HepG2 (cell line): ENCODE results near the gene CPED1. TPM values are rescaled to one million over a fixed set of nuclear protein-coding genes. Genes with fewer than 3 reads are reported as not detected.

Source experiments
- ATAC-seq: fragments of 200-7000 bp; cut with Tn5 transposase; 3 replicates; pipeline ENCODE4 v1.9.1; 2020; ENCODE audit warnings: mild to moderate bottlenecking, moderate library complexity
- BruUV-seq: library from RNA; stranded (reverse); fragments of 400-500 nt; replicated peaks from 2 replicates; lab custom pipeline; 2021; lab: Mats Ljungman, UMichigan
- CTCF ChIA-PET: fragments of 300-600 bp; formaldehyde crosslinking; extraction: SDS; loops from one replicate; lab custom pipeline; 2021; ENCODE audit warnings: low total read pairs, inconsistent platforms, low intra/inter-chr PET ratio; lab: Yijun Ruan, JAX
- POLR2A ChIA-PET: fragments of 350-600 bp; sonication (Branson Sonifier 250); formaldehyde crosslinking; loops from one replicate; lab custom pipeline; 2020; ENCODE audit warnings: antibody characterized with exemption, inconsistent platforms; lab: Yijun Ruan, JAX
- DNase-seq: peaks from one replicate; pipeline ENCODE4 v3.0.0-alpha.2; 2015; ENCODE audit warnings: low spot score
- FAIRE-seq: peaks from 3 replicates; lab custom pipeline; 2011; peaks lifted over from hg19 to GRCh38; lab: Jason Lieb, UNC
- H2AFZ ChIP-seq: one replicate; pipeline ENCODE4 v1.6.1; 2011; ENCODE audit warnings: low read length, inconsistent platforms
- H3K27ac ChIP-seq: fragments of 300-600 bp; 3 replicates; pipeline ENCODE4 v1.8.0; 2011; ENCODE audit warnings: mixed run types, mild to moderate bottlenecking, mixed read lengths, low read length, inconsistent platforms; ENCODE audit not compliant: insufficient read depth; ENCODE audit errors: extremely low read length
- H3K27me3 ChIP-seq, 2 experiments: fragments of 200-600 bp in 1 of 2; 2 replicates in 1 of 2; 3 replicates in 1 of 2; pipeline versions ENCODE4 v1.6.0 to v1.8.0; 2011; ENCODE audit warnings: low read length in 2 of 2, mild to moderate bottlenecking in 2 of 2, moderate library complexity in 2 of 2, inconsistent platforms in 1 of 2; ENCODE audit not compliant: insufficient read depth in 2 of 2, control insufficient read depth in 1 of 2
- H3K36me3 ChIP-seq, 2 experiments: fragments of 200-600 bp in 1 of 2; replicated peaks in 1 of 2; 2 replicates in 1 of 2; 3 replicates in 1 of 2; pipeline versions ENCODE4 v1.5.1 to v1.8.0; 2011; ENCODE audit warnings: low read length in 2 of 2, inconsistent platforms in 1 of 2; ENCODE audit not compliant: insufficient read depth in 2 of 2, control insufficient read depth in 1 of 2
- H3K4me1 ChIP-seq: 2 replicates; pipeline ENCODE4 v1.5.1; 2012; ENCODE audit warnings: low read length, inconsistent platforms; ENCODE audit not compliant: insufficient read depth
- H3K4me2 ChIP-seq: 2 replicates; pipeline ENCODE4 v1.6.0; 2011; ENCODE audit warnings: low read depth, low read length, inconsistent platforms
- H3K4me3 ChIP-seq, 3 experiments: fragments of 200-600 bp in 1 of 3; sonication (generic), shearing (Covaris generic) in 1 of 3; replicated peaks in 1 of 3; 2 replicates each; pipeline ENCODE4 v1.5.1; 2011 to 2016; ENCODE audit warnings: low read length in 3 of 3, inconsistent platforms in 2 of 3, low read depth in 2 of 3, mild to moderate bottlenecking in 2 of 3, control low read depth in 1 of 3, mixed read lengths in 1 of 3; ENCODE audit not compliant: insufficient read depth in 1 of 3
- H3K79me2 ChIP-seq: one replicate; pipeline ENCODE4 v1.6.1; 2011; ENCODE audit warnings: low read length, inconsistent platforms; ENCODE audit not compliant: insufficient read depth
- H3K9ac ChIP-seq: 2 replicates; pipeline ENCODE4 v1.6.0; 2011; ENCODE audit warnings: mild to moderate bottlenecking, low read depth, low read length, inconsistent platforms; ENCODE audit not compliant: insufficient read depth
- H3K9me3 ChIP-seq: 2 replicates; pipeline ENCODE4 v1.5.1; 2012; ENCODE audit warnings: mild to moderate bottlenecking, low read length
- H4K20me1 ChIP-seq: 2 replicates; pipeline ENCODE4 v1.6.0; 2011; ENCODE audit warnings: inconsistent platforms, mild to moderate bottlenecking, low read length, moderate library complexity; ENCODE audit not compliant: insufficient read depth
- CAMTA2 ChIP-seq: sonication (generic); formaldehyde crosslinking; IDR thresholded peaks from 2 replicates; pipeline ENCODE4 v1.4.0; 2020; ENCODE audit warnings: mild to moderate bottlenecking, missing genetic modification reagents, borderline replicate concordance
- CEBPB ChIP-seq: IDR thresholded peaks from 2 replicates; pipeline ENCODE4 v1.6.1; 2011; ENCODE audit warnings: low read depth, low read length, improper control_type of control experiment, borderline replicate concordance
- GTF3A ChIP-seq: sonication (generic); formaldehyde crosslinking; conservative IDR thresholded peaks from 2 replicates; pipeline ENCODE4 v1.4.0; 2020; ENCODE audit warnings: mild to moderate bottlenecking, missing genetic modification reagents
- IRF1 ChIP-seq: sonication (generic); formaldehyde crosslinking; IDR thresholded peaks from 2 replicates; pipeline ENCODE4 v1.4.0; 2020; ENCODE audit warnings: low read depth, mild to moderate bottlenecking, missing genetic modification reagents
- ZNF510 ChIP-seq: sonication (generic); formaldehyde crosslinking; IDR thresholded peaks from 2 replicates; pipeline ENCODE4 v1.4.0; 2020; ENCODE audit warnings: low read depth, mild to moderate bottlenecking, missing genetic modification reagents
- ZNF570 ChIP-seq: sonication (generic); formaldehyde crosslinking; IDR thresholded peaks from 2 replicates; pipeline ENCODE4 v1.4.0; 2020; ENCODE audit warnings: mild to moderate bottlenecking, missing genetic modification reagents, borderline replicate concordance
- ZNF629 ChIP-seq: sonication (generic); formaldehyde crosslinking; conservative IDR thresholded peaks from 2 replicates; pipeline ENCODE4 v1.5.0; 2020; ENCODE audit warnings: missing genetic modification reagents
- ZNF691 ChIP-seq: sonication (generic); formaldehyde crosslinking; IDR thresholded peaks from 2 replicates; pipeline ENCODE4 v1.4.0; 2020; ENCODE audit warnings: missing genetic modification reagents, low read depth, mild to moderate bottlenecking, borderline replicate concordance
- WGBS: methylation state at CpG from one replicate; pipeline ENCODE4 v1.1.6; 2017; ENCODE audit warnings: low lambda C conversion rate; 5-methylcytosine and 5-hydroxymethylcytosine counted together
- in situ Hi-C: cut with HindIII; loops from 2 replicates; pipeline ENCODE4 v1.10.0; 2017; ENCODE audit warnings: low pct_unique_long_range_greater_than_20kb; ENCODE audit not compliant: extremely low pct_ligation_motif_present
- intact Hi-C: fragments of 100-400 bp; cut with micrococcal nuclease; formaldehyde crosslinking; loops from one replicate; pipeline ENCODE4 v1.10.0; 2022; ENCODE audit not compliant: unreplicated experiment
- polyA plus RNA-seq, 8 experiments: library from polyadenylated mRNA; depleted of rRNA in 3 of 8; stranded (reverse) in 7 of 8; unstranded in 1 of 8; fragments of >200 nt; fragmentation: Illumina TruSeq in 4 of 8; extraction: Trizol in 4 of 8; gene quantifications; 2 replicates each; pipeline versions ENCODE4 v1.2.1 to v1.2.3, GENCODE V29; 2011 to 2016; ENCODE audit warnings: low read depth in 4 of 8, missing spikeins in 1 of 8, mixed read lengths in 1 of 8; ENCODE audit not compliant: insufficient read depth in 1 of 8
- total RNA-seq, 5 experiments: library from RNA; depleted of rRNA; stranded (reverse); fragments of >200 nt; fragmentation: Illumina TruSeq; extraction: Trizol; gene quantifications; 2 replicates each; pipeline ENCODE4 v1.2.3, GENCODE V29; 2016; ENCODE audit warnings: low read depth in 1 of 5

The CPED1 gene
- total and polyA plus RNA-seq, 2 of the 13 experiments (the other 11 are each of a cell fraction or from before 2014, with no cell fraction given), result 11.5 to 27.0 TPM

- FAIRE-seq, result no peak
- Histone ChIP-seq H3K79me2 (no peaks in the 10 kb centered on the region), H3K4me3 (no peak overlapping the region), H3K27ac (no peak overlapping the region), H3K4me2 (no peak overlapping the region), H3K27me3 (no peaks in the 10 kb centered on the region), H3K9me3 (no peaks in the 10 kb centered on the region), H2AFZ (no peak overlapping the region), H3K4me1 (no peaks in the 10 kb centered on the region)
- intact Hi-C loops, result no loop called here
- ATAC-seq, result no peak
- POLR2A ChIA-PET, result no interaction called here
- WGBS, result 25% methylated on average over 3 of the region's 4 CpGs
- in situ Hi-C loops, result no loop called here
- CTCF ChIA-PET, result no interaction called here
- no peak for DNase-seq
- TF ChIP-seq ZNF510 (no peak), CAMTA2 (CRISPR knock-in tag) (no peak), ZNF570 (CRISPR knock-in tag) (no peak), ZNF629 (CRISPR knock-in tag) (no peak)
- TF ChIP-seq, all 625 proteins: peak for 0
- no TSS peak for BruUV-seq
- Histone ChIP-seq H3K36me3 (no peaks in the 10 kb centered on the region), H4K20me1 (no peaks in the 10 kb centered on the region), H3K9ac (no peak overlapping the region)
These were observed 17.6 kb downstream of the CPED1 start for GRCh38 chr7:121005996-121006584.

- H2AFZ ChIP-seq, result no peak overlapping the region
- no peaks in the 10 kb centered on the region for H4K20me1 ChIP-seq
- CTCF ChIA-PET, result no interaction called here
- WGBS, result 14% methylated on average over 6 of the region's 6 CpGs
- BruUV-seq, result no TSS peak
- TF ChIP-seq ZNF691 (CRISPR knock-in tag) (no peak), GTF3A (CRISPR knock-in tag) (no peak), CEBPB (peak; percentile 41; the same call in 1 of the 2 replicates), IRF1 (CRISPR knock-in tag) (no peak)
- H3K4me3 ChIP-seq, result no peak overlapping the region
- H3K79me2 ChIP-seq, result no peaks in the 10 kb centered on the region
- intact Hi-C loops, result no loop called here
- no peaks in the 10 kb centered on the region for H3K4me1 ChIP-seq
- FAIRE-seq (no peak), DNase-seq (no peak), ATAC-seq (no peak)
- no peak overlapping the region for H3K4me2 ChIP-seq
- no peaks in the 10 kb centered on the region for H3K9me3 ChIP-seq
- POLR2A ChIA-PET, result no interaction called here
- no peaks in the 10 kb centered on the region for H3K27me3 ChIP-seq
- H3K27ac ChIP-seq, result no peak overlapping the region
- no peaks in the 10 kb centered on the region for H3K36me3 ChIP-seq
- H3K9ac ChIP-seq, result no peak overlapping the region
- in situ Hi-C loops, result no loop called here
These were observed 18.3 kb downstream of the CPED1 start for GRCh38 chr7:121006711-121007315.
